Non-pigmented ciliary epithelial cell (primary cell): Measurements from ENCODE around the gene PIEZO2.

Source experiments
- DNase-seq: peaks from one replicate; pipeline ENCODE4 v3.0.0-alpha.2; 2010; ENCODE audit warnings: low read depth

Gene PIEZO2

GRCh38 chr18:11027862-11028261, 121.5 kb downstream of the PIEZO2 start:
- DNase-seq: no peak

GRCh38 chr18:11025671-11026070, 123.7 kb downstream of the PIEZO2 start:
- no peak for DNase-seq

- no peak for DNase-seq
Observed at GRCh38 chr18:11024928-11025669, 124.3 kb downstream of the PIEZO2 start.

- no peak for DNase-seq
Observed at GRCh38 chr18:11021477-11021876, 127.9 kb downstream of the PIEZO2 start.

- no peak for DNase-seq
Observed at GRCh38 chr18:11020877-11021414, 128.4 kb downstream of the PIEZO2 start.

GRCh38 chr18:11020161-11020853, 129.1 kb downstream of the PIEZO2 start:
- DNase-seq: no peak

GRCh38 chr18:11019295-11020105, 129.9 kb downstream of the PIEZO2 start:
- DNase-seq: no peak

- no peak for DNase-seq
Observed at GRCh38 chr18:11009869-11010268, 139.5 kb downstream of the PIEZO2 start.

GRCh38 chr18:11009147-11009546, 140.2 kb downstream of the PIEZO2 start:
- DNase-seq: no peak

GRCh38 chr18:11008505-11008904, 140.9 kb downstream of the PIEZO2 start:
- DNase-seq: no peak

GRCh38 chr18:11005528-11005927, 143.8 kb downstream of the PIEZO2 start:
- no peak for DNase-seq

- no peak for DNase-seq
Observed at GRCh38 chr18:11004951-11005350, 144.4 kb downstream of the PIEZO2 start.

- DNase-seq: no peak
Observed at GRCh38 chr18:11004294-11004693, 145.1 kb downstream of the PIEZO2 start.

GRCh38 chr18:11002796-11003195, 146.6 kb downstream of the PIEZO2 start:
- DNase-seq: no peak

GRCh38 chr18:11002277-11002676, 147.1 kb downstream of the PIEZO2 start:
- DNase-seq: no peak

GRCh38 chr18:11000071-11000470, 149.3 kb downstream of the PIEZO2 start:
- DNase-seq: no peak

- no peak for DNase-seq
Observed at GRCh38 chr18:10997885-10998284, 151.5 kb downstream of the PIEZO2 start.

- no peak for DNase-seq
Observed at GRCh38 chr18:10995550-10995949, 153.8 kb downstream of the PIEZO2 start.

GRCh38 chr18:10989486-10989885, 159.9 kb downstream of the PIEZO2 start:
- DNase-seq: no peak

GRCh38 chr18:10985689-10986088, 163.7 kb downstream of the PIEZO2 start:
- DNase-seq: no peak

- DNase-seq: no peak
Observed at GRCh38 chr18:10979411-10979810, 170.0 kb downstream of the PIEZO2 start.

- no peak for DNase-seq
Observed at GRCh38 chr18:10977042-10977441, 172.3 kb downstream of the PIEZO2 start.
